ENCODE data around the gene RNF168. TPM values are rescaled to one million over a fixed set of nuclear protein-coding genes. Genes with fewer than 3 reads are reported as not detected.
A peak's percentile ranks its signal among the peaks of the same experiment; 100 is the strongest.

The RNF168 gene
- polyA plus RNA-seq, 2 of the 4 experiments (the other 2 are of a cell fraction) = 3.8 to 5.9 TPM

DNA sequence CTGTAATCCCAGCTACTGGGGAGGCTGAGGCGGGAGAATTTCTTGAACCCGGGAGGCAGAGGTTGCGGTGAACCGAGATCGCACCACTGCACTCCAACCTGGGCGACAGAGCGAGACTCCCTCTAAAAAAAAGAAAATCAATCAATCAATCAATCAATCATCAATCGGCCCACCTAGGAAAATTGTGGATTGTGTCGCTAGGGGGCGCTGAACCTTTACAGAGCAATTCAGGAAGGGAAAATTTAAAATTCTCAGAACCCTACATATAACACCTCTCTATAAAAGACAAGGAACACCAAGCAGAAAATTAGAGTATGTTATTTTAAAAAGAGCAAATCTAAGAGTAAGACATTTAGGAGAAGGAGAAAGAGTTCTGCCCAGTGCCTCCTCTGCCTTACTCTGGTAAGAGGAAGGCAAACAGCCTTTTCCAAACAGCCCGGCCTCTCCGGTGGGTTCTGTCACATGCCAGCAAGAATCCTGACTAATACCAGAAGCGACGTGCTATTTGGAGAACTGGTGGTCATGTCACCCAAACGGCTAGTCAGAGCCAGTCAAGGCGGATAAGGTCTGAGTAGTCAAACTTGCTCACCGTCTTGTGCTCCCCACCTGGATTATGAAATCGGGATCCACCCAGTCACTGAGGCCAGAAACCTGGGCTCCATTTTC lies 33.9 kb upstream of the RNF168 start:
- DNase-seq (ENCODE audit: low read depth in 1 of 2, low spot score in 1 of 2) = no peak
- POLR2A ChIA-PET = no interaction called here
- no peak overlapping the region for H3K4me3 ChIP-seq
- WGBS (ENCODE audit: missing lambda C conversion rate) = 48% methylated on average over 12 of the region's 18 CpGs
- no peak overlapping the region for H3K4me2 ChIP-seq
- H3K27ac ChIP-seq = no peak overlapping the region
- H3K4me1 ChIP-seq = no peaks in the 10 kb centered on the region
- no peak for FAIRE-seq
- H3K9me3 ChIP-seq = no peaks in the 10 kb centered on the region
- TF ChIP-seq HDAC2 (IDR thresholded peaks at IDR 0.05) (no peak), POLR2A (IDR thresholded peaks at IDR 0.05; ENCODE audit: low read length) (no peak), RAD21 (conservative IDR thresholded peaks at IDR 0.05 in 1 of 2, IDR thresholded peaks at IDR 0.05 in 1 of 2) (peak in 1 of 2 experiments; percentile 32; a peak in 1 of 5 replicates), JUNB (IDR thresholded peaks at IDR 0.05) (no peak), ZNF302 (CRISPR knock-in tag; IDR thresholded peaks at IDR 0.05) (no peak)
- TF ChIP-seq, protein P1, sequence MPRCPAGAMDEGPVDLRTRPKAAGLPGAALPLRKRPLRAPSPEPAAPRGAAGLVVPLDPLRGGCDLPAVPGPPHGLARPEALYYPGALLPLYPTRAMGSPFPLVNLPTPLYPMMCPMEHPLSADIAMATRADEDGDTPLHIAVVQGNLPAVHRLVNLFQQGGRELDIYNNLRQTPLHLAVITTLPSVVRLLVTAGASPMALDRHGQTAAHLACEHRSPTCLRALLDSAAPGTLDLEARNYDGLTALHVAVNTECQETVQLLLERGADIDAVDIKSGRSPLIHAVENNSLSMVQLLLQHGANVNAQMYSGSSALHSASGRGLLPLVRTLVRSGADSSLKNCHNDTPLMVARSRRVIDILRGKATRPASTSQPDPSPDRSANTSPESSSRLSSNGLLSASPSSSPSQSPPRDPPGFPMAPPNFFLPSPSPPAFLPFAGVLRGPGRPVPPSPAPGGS (IDR thresholded peaks at IDR 0.05) = no peak
- TF ChIP-seq, protein P2, sequence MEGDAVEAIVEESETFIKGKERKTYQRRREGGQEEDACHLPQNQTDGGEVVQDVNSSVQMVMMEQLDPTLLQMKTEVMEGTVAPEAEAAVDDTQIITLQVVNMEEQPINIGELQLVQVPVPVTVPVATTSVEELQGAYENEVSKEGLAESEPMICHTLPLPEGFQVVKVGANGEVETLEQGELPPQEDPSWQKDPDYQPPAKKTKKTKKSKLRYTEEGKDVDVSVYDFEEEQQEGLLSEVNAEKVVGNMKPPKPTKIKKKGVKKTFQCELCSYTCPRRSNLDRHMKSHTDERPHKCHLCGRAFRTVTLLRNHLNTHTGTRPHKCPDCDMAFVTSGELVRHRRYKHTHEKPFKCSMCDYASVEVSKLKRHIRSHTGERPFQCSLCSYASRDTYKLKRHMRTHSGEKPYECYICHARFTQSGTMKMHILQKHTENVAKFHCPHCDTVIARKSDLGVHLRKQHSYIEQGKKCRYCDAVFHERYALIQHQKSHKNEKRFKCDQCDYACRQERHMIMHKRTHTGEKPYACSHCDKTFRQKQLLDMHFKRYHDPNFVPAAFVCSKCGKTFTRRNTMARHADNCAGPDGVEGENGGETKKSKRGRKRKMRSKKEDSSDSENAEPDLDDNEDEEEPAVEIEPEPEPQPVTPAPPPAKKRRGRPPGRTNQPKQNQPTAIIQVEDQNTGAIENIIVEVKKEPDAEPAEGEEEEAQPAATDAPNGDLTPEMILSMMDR (IDR thresholded peaks at IDR 0.05) = peak; percentile 43
- TF ChIP-seq, protein P3, sequence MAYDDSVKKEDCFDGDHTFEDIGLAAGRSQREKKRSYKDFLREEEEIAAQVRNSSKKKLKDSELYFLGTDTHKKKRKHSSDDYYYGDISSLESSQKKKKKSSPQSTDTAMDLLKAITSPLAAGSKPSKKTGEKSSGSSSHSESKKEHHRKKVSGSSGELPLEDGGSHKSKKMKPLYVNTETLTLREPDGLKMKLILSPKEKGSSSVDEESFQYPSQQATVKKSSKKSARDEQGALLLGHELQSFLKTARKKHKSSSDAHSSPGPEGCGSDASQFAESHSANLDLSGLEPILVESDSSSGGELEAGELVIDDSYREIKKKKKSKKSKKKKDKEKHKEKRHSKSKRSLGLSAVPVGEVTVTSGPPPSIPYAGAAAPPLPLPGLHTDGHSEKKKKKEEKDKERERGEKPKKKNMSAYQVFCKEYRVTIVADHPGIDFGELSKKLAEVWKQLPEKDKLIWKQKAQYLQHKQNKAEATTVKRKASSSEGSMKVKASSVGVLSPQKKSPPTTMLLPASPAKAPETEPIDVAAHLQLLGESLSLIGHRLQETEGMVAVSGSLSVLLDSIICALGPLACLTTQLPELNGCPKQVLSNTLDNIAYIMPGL (CRISPR knock-in tag; IDR thresholded peaks at IDR 0.05; ENCODE audit: borderline replicate concordance) = no peak
- no peak for ATAC-seq
- CTCF ChIA-PET = interaction anchor here (0.6 to 2.3 kb wide), 8 partner anchors 9 to 147 kb away, joined by 3 to 9 read pairs (median 3); no protein-coding TSS in a partner anchor

DNA sequence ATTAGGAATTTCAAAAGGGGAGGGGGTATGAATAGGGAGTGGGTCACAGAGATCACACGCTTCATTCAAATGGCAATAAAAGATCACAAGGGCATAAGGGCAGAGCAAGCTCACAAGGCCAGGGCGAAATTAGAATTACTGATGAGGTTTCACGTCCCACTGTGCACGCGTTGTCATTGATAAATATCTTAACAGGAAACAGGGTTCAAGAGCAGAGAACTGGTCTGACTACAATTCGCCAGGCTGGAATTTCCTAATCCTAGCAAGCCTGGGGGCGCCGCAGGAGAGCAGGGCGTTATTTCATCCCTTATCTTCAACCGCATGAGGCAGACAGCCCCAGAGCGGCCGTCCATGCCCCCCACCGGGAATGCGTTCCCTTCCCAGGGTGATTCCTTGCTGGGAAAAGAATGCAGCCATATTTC lies 29.7 kb upstream of the RNF168 start:
- no peak overlapping the region for H3K4me3 ChIP-seq
- CTCF ChIA-PET = no interaction called here
- peaks cover under 1% of the 10 kb centered on the region; the same call in 1 of the 3 replicates for H3K4me1 ChIP-seq
- POLR2A ChIA-PET = no interaction called here
- 76% methylated on average over 12 of the region's 14 CpGs for WGBS (ENCODE audit: missing lambda C conversion rate)
- H3K4me2 ChIP-seq = no peak overlapping the region
- DNase-seq (ENCODE audit: low read depth in 1 of 2, low spot score in 1 of 2) (no peak), FAIRE-seq (no peak), ATAC-seq (no peak)
- no peak overlapping the region for H3K27ac ChIP-seq
- H3K9me3 ChIP-seq = no peaks in the 10 kb centered on the region
- no peak for TF ChIP-seq ZC3H11A (IDR thresholded peaks at IDR 0.05)
- TF ChIP-seq, protein P2 (IDR thresholded peaks at IDR 0.05) = no peak
- TF ChIP-seq MAFK (IDR thresholded peaks at IDR 0.05; ENCODE audit: partially characterized antibody) = no peak
- TF ChIP-seq GATA3 (IDR thresholded peaks at IDR 0.05; ENCODE audit: borderline replicate concordance) = no peak
- no peak for TF ChIP-seq FOSL2 (IDR thresholded peaks at IDR 0.05)
- TF ChIP-seq FOSL2 (CRISPR knock-in tag; IDR thresholded peaks at IDR 0.05) = no peak
- TF ChIP-seq, protein P1 (IDR thresholded peaks at IDR 0.05) = no peak
- TF ChIP-seq, protein P4, sequence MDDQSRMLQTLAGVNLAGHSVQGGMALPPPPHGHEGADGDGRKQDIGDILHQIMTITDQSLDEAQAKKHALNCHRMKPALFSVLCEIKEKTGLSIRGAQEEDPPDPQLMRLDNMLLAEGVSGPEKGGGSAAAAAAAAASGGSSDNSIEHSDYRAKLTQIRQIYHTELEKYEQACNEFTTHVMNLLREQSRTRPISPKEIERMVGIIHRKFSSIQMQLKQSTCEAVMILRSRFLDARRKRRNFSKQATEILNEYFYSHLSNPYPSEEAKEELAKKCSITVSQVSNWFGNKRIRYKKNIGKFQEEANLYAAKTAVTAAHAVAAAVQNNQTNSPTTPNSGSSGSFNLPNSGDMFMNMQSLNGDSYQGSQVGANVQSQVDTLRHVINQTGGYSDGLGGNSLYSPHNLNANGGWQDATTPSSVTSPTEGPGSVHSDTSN (IDR thresholded peaks at IDR 0.05) = no peak
- TF ChIP-seq, protein P5, sequence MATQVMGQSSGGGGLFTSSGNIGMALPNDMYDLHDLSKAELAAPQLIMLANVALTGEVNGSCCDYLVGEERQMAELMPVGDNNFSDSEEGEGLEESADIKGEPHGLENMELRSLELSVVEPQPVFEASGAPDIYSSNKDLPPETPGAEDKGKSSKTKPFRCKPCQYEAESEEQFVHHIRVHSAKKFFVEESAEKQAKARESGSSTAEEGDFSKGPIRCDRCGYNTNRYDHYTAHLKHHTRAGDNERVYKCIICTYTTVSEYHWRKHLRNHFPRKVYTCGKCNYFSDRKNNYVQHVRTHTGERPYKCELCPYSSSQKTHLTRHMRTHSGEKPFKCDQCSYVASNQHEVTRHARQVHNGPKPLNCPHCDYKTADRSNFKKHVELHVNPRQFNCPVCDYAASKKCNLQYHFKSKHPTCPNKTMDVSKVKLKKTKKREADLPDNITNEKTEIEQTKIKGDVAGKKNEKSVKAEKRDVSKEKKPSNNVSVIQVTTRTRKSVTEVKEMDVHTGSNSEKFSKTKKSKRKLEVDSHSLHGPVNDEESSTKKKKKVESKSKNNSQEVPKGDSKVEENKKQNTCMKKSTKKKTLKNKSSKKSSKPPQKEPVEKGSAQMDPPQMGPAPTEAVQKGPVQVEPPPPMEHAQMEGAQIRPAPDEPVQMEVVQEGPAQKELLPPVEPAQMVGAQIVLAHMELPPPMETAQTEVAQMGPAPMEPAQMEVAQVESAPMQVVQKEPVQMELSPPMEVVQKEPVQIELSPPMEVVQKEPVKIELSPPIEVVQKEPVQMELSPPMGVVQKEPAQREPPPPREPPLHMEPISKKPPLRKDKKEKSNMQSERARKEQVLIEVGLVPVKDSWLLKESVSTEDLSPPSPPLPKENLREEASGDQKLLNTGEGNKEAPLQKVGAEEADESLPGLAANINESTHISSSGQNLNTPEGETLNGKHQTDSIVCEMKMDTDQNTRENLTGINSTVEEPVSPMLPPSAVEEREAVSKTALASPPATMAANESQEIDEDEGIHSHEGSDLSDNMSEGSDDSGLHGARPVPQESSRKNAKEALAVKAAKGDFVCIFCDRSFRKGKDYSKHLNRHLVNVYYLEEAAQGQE (IDR thresholded peaks at IDR 0.05) = no peak
- TF ChIP-seq BHLHE40 (IDR thresholded peaks at IDR 0.05; ENCODE audit: low read depth, low read length) = no peak
- no peak for TF ChIP-seq CHD2 (IDR thresholded peaks at IDR 0.05; ENCODE audit: low read length, partially characterized antibody)
- TF ChIP-seq RAD21 (conservative IDR thresholded peaks at IDR 0.05 in 1 of 2, IDR thresholded peaks at IDR 0.05 in 1 of 2) = no peak
- TF ChIP-seq HOXA7 (CRISPR knock-in tag; IDR thresholded peaks at IDR 0.05) = no peak
- no peak for TF ChIP-seq ZNF302 (CRISPR knock-in tag; IDR thresholded peaks at IDR 0.05)
- TF ChIP-seq EP300 (IDR thresholded peaks at IDR 0.05) = no peak
- TF ChIP-seq, protein P6, sequence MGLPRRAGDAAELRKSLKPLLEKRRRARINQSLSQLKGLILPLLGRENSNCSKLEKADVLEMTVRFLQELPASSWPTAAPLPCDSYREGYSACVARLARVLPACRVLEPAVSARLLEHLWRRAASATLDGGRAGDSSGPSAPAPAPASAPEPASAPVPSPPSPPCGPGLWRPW (IDR thresholded peaks at IDR 0.05) = no peak
